Activated T-helper 17 cell treated with anti-CD3 and anti-CD28 coated beads, Interleukin-2, amount 50 U/mL, for 72 hours (primary cell): ENCODE data around the gene MRPL48. TPM values are rescaled to one million over a fixed set of nuclear protein-coding genes. Genes with fewer than 3 reads are reported as not detected.
A peak's percentile ranks its signal among the peaks of the same experiment; 100 is the strongest.
"Not testable (repeated sequence)": the region's sequence is repeated elsewhere in the genome, so short reads cannot be mapped to it uniquely, and the experiment has no call there.

ENCODE experiments used
- ATAC-seq: fragments of 150-1000 bp; cut with Tn5 transposase; replicated peaks from 2 replicates; pipeline ENCODE4 v1.10.0; 2021; ENCODE audit warnings: mild to moderate bottlenecking, moderate library complexity
- H3K27ac Mint-ChIP-seq: one replicate; pipeline ENCODE4 v1.8.0; 2022; ENCODE audit warnings: mixed read lengths
- H3K27me3 Mint-ChIP-seq: one replicate; pipeline ENCODE4 v1.8.0; 2022; ENCODE audit warnings: mixed read lengths
- H3K36me3 Mint-ChIP-seq: one replicate; pipeline ENCODE4 v1.8.0; 2022; ENCODE audit warnings: low read depth, mild to moderate bottlenecking, mixed read lengths
- H3K4me1 Mint-ChIP-seq: one replicate; pipeline ENCODE4 v1.8.0; 2022; ENCODE audit warnings: mixed read lengths
- H3K4me3 Mint-ChIP-seq: one replicate; pipeline ENCODE4 v1.8.0; 2022; ENCODE audit warnings: mild to moderate bottlenecking, mixed read lengths
- H3K9me3 Mint-ChIP-seq: one replicate; pipeline ENCODE4 v1.8.0; 2022; ENCODE audit warnings: mixed read lengths
- total RNA-seq, 2 donors: library from RNA; stranded (reverse); gene quantifications; one replicate each; pipeline ENCODE4 v1.2.3, GENCODE V29; 2022

Gene MRPL48
- total RNA-seq, 2 donors from 2014 or later, result 28.1 to 39.6 TPM

DNA sequence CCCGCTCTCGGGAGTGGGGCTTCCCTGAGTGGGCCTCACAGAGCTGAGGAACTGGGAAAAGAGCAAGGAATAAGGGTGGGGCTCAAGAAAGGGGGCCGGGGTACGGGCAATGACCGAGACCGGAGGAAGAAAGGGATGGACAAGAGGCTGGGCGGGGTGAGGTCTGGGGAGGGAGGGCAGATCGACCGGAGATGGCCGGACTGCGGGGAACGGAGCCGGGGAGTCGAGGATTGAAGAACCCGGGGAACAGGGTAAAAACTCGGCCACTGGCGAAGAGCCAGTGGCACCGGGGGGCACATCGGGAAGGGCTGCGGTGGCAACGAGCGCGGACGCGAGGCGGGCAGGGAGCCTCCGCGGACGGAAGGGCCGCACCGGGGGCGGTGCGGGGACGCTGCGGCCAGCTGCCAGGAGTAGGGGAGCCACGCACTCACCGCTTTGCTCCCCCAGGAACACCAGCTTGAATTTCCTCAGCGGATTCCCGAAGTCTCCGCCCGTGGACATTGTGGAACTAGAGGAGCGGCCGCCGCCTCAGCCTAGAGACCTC is 27.5 kb upstream of the MRPL48 start:
- ATAC-seq, result peak; percentile 1
- H3K27me3 Mint-ChIP-seq, result peaks cover under 1% of the 10 kb centered on the region
- peak overlapping the region; percentile 94 for H3K4me3 Mint-ChIP-seq
- peaks cover 22% of the 10 kb centered on the region for H3K4me1 Mint-ChIP-seq
- H3K27ac Mint-ChIP-seq, result peak overlapping the region; percentile 91
- peaks cover 29% of the 10 kb centered on the region for H3K36me3 Mint-ChIP-seq
- H3K9me3 Mint-ChIP-seq, result no peaks in the 10 kb centered on the region

DNA sequence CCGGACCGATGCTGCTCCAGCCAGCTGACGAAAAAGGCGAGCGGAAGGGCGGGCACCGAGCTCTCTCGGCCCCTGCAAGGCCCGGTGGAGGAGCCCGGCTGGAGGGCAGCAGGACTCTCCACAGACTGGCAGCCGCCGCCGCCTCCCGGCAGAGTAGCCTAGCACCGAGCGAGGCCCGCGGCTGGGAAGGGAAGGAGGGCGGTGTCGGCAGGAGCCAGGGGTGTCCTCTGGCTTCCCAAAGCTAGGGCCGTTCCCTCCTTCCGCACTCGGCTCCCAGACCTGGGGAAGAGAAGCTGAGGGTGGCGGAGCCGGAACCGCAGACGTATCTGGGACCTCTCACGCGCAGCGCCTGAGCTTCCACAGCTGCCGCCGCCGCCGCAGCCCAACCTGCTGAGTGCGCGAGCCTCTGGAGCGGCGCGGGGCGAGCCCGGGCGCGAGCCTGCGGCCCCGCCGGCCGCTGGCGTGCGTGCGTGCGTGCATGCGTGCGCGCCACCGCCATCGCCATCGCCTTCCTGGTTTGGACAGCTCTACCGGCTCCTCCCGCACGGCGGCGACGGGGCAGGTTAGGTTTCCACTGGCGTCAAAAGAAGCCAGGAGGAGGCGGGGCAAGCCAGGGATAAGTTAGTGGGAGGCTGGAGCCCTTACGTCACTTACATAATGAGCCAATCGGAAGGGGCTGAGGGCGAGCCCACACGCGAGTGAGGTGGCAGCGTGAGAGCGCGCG is 26.8 kb upstream of the MRPL48 start, which contains the start of gene RAB6A:
Gene RAB6A, minus strand, starts transcription at position 396 of the 724 bp plus-strand sequence. CDS start 439 bp downstream, outside the sequence.
- Mint-ChIP-seq H3K9me3 (no peaks in the 10 kb centered on the region), H3K27ac (peak within 1 kb of the TSS; percentile 91), H3K4me3 (peak within 1 kb of the TSS; percentile 94), H3K4me1 (peaks cover 18% of the 10 kb centered on the region), H3K36me3 (peaks cover 29% of the 10 kb centered on the region), H3K27me3 (peaks cover 3% of the 10 kb centered on the region)
- ATAC-seq, result peak; percentile 93

DNA sequence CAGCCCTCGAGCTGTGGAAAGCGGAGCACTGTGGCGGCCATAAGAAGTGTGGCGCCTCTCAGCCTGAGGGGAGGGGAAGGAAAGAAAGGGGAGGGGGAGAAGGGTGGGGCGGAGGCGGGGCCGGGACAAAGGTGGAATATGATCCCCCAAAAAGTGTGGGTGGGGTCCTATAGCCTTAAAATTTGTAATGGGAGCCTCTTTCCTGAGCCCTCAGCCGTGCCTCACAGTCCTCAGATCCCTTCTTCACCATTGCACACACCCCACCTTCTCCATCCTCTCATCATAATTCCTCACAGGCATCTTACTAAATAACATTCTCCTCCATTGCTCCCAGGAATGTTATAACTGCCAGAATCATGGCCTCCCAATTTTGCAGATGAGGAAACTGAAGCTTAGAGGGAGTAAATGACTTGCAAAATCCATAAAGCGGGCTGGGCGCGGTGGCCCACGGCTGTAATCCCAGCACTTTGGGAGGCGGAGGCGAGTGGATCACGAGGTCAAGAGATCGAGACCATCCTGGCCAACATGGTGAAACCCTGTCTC is 26.2 kb upstream of the MRPL48 start:
- peaks cover 29% of the 10 kb centered on the region for H3K36me3 Mint-ChIP-seq
- peak overlapping the region; percentile 94 for H3K4me3 Mint-ChIP-seq
- H3K9me3 Mint-ChIP-seq, result no peaks in the 10 kb centered on the region
- peak overlapping the region; percentile 90 for H3K27ac Mint-ChIP-seq
- peak; percentile 15 for ATAC-seq
- peaks cover 18% of the 10 kb centered on the region for H3K4me1 Mint-ChIP-seq
- peaks cover 8% of the 10 kb centered on the region for H3K27me3 Mint-ChIP-seq

DNA sequence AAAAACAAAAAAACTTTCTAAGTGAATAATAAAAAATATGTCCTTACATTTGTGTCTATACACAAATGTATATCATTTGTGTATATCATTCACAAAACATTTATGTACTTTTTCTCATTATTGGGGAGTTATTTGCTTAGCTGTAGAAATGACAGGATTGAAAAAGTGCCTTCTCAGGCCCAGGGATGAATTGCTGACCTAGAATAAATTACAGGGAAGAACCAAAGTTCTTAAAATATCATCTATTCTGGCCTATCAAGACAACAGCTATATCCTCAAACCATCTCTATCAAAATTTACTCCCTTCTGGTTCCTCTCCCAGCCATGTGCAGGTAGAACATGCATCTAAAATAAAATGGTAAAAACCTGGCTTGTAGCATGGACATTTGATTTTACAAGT is 24.9 kb upstream of the MRPL48 start:
- Mint-ChIP-seq H3K9me3 (no peaks in the 10 kb centered on the region), H3K27me3 (peaks cover 12% of the 10 kb centered on the region), H3K4me3 (no peak overlapping the region), H3K36me3 (peaks cover 23% of the 10 kb centered on the region), H3K27ac (no peak overlapping the region), H3K4me1 (peaks cover 18% of the 10 kb centered on the region)
- no peak for ATAC-seq

DNA sequence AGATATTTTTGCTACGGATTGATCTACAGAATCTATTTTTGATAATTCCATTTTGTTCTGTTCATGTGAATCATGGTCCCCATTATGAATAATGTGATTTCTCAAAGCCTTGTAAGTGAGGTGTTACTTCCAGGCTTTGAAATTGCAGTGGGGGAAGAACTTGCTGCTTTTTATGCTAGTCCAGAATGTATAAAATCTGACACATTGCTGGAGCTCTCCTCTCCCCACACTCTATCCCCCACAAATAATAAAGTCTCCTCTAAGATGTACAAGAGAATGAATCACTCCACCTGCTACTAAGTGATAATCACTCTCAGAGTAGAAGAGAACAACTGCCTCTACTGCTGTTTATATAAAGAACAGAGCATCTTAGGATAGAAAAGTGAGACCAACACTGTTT is 20.9 kb upstream of the MRPL48 start:
- ATAC-seq, result no peak

DNA sequence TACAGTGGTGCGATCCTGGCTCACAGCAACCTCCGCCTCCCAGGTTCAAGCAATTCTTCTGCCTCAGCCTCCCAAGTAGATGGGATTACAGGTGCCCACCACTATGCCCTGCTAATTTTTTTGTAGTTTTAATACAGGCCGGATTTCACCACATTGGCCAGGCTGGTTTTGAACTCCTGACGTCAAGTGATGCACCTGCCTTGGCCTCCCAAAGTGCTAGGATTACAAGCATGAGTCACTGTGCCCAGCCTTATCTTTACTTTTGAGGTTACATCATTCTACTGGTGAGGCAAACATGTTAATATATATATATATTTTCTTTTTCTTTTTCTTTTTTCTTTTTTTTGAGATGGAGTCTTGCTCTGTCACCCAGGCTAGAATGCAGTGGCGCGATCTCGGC is 16.9 kb upstream of the MRPL48 start:
- H3K27me3 Mint-ChIP-seq, result peaks cover 13% of the 10 kb centered on the region
- ATAC-seq, H3K9me3 Mint-ChIP-seq, H3K4me1 Mint-ChIP-seq, H3K4me3 Mint-ChIP-seq, H3K36me3 Mint-ChIP-seq, H3K27ac Mint-ChIP-seq: not testable (repeated sequence)

More for the DNA sequence above, 20.9 kb upstream of the MRPL48 start:
- no peaks in the 10 kb centered on the region for H3K36me3 Mint-ChIP-seq
- no peaks in the 10 kb centered on the region for H3K4me1 Mint-ChIP-seq
- no peaks in the 10 kb centered on the region for H3K9me3 Mint-ChIP-seq
- H3K4me3 Mint-ChIP-seq, result no peak overlapping the region
- peaks cover 16% of the 10 kb centered on the region for H3K27me3 Mint-ChIP-seq
- no peak overlapping the region for H3K27ac Mint-ChIP-seq

DNA sequence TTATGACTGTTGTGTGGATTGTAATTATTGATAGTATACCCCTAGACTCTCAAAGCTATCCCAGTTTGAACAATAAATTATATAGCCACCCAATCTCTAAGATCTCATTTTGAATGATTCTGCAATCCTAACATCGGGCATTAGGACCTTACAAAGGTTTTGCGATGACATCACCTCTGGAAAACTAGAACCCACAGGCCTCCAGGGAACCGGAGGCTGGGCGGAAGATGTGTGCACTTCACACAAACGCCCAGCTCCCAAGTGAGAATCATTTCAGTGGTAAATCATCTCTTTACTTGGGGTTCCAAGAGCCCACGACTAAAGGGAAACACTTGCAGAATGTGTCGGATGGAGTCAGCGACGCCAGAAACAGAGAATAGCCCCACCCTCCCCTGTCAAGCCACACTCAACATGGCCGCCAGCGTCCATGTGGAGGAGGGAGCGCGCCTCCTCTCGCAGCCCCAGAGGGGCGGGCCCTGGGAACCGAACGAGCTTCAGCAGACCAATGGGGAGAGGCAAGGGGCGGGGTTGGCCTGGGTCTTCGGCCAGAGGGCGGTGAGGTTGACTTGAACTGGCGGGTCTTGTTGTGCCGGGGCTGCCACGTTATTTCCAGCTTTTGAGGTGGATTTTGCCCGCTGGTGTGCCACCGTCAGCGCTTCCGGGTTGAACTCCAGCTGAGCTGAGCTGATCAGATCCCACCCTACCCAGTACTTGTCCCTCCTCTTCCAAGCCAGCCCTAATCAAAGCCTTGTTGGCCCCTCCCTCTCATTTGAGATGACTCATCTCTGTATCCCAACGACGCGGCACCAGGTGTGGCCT is 8.4 kb upstream of the MRPL48 start:
- Mint-ChIP-seq H3K27ac (peak overlapping the region; percentile 97), H3K9me3 (no peaks in the 10 kb centered on the region), H3K4me3 (peak overlapping the region; percentile 97), H3K36me3 (no peaks in the 10 kb centered on the region), H3K27me3 (no peaks in the 10 kb centered on the region), H3K4me1 (no peaks in the 10 kb centered on the region)
- peak; percentile 98 for ATAC-seq

DNA sequence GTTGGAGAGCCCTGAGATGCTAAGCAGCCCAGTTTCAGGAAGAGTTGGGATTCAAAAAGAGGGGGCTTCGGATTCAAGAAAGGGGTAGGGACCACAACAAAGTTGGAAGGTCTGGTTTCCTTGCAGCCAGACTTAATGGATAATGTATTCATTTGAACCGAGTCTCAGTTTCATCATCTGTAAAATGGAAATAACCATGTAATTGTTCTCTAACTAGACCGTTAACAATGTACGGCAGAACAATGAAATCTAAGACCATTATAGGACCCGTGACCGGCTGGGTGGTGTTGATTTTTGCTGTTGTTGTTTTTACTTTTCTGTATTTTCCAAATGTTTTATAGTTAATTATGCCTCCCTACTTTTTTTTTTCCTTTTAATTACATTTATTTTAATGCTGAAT is 6.4 kb upstream of the MRPL48 start:
- no peak overlapping the region for H3K27ac Mint-ChIP-seq
- no peak for ATAC-seq
- no peak overlapping the region for H3K4me3 Mint-ChIP-seq

DNA sequence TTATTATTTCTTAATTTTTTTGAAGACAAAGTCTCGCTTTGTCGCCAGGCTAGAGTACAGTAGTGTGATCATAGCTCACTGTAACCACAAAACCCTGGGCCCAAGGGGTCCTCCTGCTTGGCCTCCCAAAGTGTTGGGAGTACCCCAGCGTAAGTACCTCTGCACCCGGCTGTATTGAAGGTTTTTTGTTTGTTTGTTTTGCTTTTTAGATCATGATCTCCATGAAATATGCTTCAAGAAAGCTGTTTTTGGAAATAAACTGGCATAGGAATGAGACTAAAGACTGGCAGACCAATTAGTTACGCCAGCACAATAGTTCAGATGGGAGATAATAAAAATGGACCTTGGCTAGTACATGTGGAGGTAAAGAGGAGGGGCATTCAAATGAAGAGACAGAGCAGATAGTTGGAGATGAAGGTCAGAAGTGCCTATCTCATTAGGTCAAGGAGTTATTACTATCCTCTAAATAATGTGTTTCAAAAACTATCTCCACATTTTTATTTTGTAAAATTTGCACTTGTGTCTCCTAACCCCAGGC is 4.1 kb upstream of the MRPL48 start:
- no peak for ATAC-seq
- Mint-ChIP-seq H3K27me3 (no peaks in the 10 kb centered on the region), H3K27ac (no peak overlapping the region), H3K36me3 (peaks cover 8% of the 10 kb centered on the region), H3K9me3 (no peaks in the 10 kb centered on the region), H3K4me1 (no peaks in the 10 kb centered on the region), H3K4me3 (no peak overlapping the region)

More for the DNA sequence above, 6.4 kb upstream of the MRPL48 start:
- Mint-ChIP-seq H3K27me3 (no peaks in the 10 kb centered on the region), H3K9me3 (no peaks in the 10 kb centered on the region), H3K36me3 (no peaks in the 10 kb centered on the region), H3K4me1 (no peaks in the 10 kb centered on the region)

DNA sequence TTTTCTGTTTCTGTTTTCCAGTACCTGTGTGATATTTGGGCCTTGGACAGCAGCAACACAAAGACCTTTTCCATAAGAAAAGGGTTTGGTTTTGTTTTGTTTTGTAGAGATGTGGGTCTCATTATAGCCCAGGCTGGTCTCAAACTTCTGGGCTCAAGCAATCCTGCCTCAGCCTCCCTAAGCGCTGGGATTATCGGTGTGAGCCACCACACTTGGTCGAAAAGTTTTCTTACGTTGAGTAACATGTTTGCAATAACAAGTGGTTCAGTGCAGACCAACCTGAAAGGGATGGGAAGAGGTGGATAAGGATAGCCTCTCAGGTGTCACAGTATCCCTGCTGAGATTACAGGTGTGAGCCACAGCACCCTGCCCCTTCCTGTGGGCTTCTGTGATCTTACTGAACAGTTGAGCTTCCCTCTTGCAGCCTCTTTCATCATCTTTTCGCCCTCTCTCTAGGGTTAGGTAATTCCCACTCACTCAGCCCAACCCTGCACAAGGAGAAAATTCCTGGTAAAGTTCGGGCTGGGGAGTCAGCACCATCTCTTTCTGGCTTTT is 3.5 kb upstream of the MRPL48 start:
- peaks cover 8% of the 10 kb centered on the region for H3K36me3 Mint-ChIP-seq
- H3K27ac Mint-ChIP-seq, result no peak overlapping the region
- peaks cover under 1% of the 10 kb centered on the region for H3K4me1 Mint-ChIP-seq
- no peaks in the 10 kb centered on the region for H3K9me3 Mint-ChIP-seq
- H3K27me3 Mint-ChIP-seq, result no peaks in the 10 kb centered on the region
- no peak for ATAC-seq
- H3K4me3 Mint-ChIP-seq, result no peak overlapping the region

DNA sequence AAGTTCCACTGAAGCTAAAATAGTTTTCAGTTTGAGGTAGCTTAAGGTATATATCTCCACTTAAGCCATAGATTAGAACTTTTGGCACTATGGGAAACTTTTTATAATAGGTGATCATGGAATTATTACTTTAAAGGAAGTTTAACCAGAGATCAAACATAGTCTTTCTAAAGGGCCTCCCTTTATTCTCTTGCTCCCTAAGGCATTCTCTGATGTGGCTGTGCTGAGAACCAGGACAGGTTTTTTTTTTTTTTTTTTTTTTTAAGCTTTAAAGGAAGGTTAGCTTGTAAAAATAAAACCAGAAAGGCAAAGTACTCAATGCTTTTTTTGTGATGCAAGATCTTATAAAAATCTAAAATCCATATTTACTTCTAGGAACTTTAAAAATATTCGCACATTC is 2.9 kb upstream of the MRPL48 start:
- peaks cover 4% of the 10 kb centered on the region for H3K4me1 Mint-ChIP-seq
- no peak overlapping the region for H3K27ac Mint-ChIP-seq
- peaks cover 8% of the 10 kb centered on the region for H3K36me3 Mint-ChIP-seq
- no peaks in the 10 kb centered on the region for H3K9me3 Mint-ChIP-seq
- no peaks in the 10 kb centered on the region for H3K27me3 Mint-ChIP-seq
- H3K4me3 Mint-ChIP-seq, result no peak overlapping the region
- no peak for ATAC-seq

DNA sequence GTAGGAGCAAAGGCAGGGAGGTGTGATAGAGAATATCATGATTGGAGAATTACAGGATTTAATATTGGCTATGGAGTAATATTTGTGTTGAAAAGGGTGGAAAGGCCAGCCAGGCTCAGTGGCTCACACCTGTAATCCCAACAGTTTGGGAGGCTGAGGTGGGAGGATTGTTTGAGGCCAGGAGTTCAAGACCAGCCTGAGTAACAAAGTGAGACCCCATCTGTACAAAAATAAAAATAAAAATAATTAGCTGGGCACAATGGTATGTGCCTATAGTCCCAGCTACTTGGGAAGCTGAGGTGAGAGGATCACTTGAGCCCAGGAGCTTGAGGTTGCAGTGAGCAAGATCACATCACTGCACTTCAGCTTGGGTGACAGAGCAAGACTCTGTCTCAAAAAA is 2.2 kb upstream of the MRPL48 start:
- H3K4me3 Mint-ChIP-seq, result not testable (repeated sequence)

DNA sequence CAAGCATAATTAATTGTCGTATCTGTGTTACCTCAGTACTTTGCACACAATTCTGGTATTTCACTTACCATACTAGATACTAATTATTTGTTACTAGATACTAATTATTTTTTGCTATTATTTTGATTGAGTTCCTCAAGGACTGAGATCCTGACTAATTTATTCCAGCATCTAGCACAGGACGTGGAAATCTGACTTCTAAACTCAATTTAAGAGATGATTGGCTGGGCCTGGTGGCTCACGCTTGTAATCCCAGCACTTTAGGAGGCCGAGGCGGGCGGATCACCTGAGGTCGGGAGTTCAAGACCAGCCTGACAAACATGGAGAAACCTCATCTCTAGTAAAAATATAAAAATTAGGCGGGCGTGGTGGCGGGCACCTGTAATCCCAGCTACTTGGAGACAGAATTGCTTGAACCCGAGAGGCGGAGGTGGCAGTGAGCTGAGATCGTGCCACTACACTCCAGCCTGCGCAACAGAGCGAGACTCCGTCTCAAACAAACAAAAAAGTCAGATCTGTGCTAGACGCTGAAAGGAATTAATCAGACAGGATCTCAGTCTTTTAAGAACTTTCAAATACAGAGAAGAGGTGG is 527 bp upstream of the MRPL48 start:
- Mint-ChIP-seq H3K27me3 (no peaks in the 10 kb centered on the region), H3K27ac (peak overlapping the region; percentile 99), H3K36me3 (peaks cover 8% of the 10 kb centered on the region), H3K4me3 (peak overlapping the region; percentile 100), H3K4me1 (peaks cover 4% of the 10 kb centered on the region), H3K9me3 (no peaks in the 10 kb centered on the region)
- no peak for ATAC-seq

More for the DNA sequence above, 2.2 kb upstream of the MRPL48 start:
- not testable (repeated sequence) for H3K9me3 Mint-ChIP-seq, H3K4me1 Mint-ChIP-seq, H3K27me3 Mint-ChIP-seq, H3K36me3 Mint-ChIP-seq, H3K27ac Mint-ChIP-seq, ATAC-seq

DNA sequence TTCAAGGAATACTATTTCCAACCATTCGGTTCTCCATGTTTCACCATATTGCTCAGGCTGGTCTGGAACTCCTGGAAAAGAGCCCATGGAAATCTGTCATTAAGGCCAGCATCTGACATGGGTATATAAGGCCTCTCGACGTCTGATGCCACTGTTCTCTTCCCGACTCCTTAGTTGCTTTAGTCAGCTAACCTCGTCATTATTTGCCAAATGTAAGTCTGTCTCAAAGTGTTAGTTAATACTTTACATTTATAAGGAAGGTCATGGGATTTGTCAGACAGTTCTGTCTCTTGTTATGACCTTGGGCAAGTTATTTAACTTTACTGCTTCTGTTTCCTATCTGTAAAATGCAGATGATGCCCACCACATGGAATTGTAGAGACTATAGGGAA is 1.6 kb downstream of the MRPL48 start:
- ATAC-seq, result no peak
- peaks cover 9% of the 10 kb centered on the region for H3K4me1 Mint-ChIP-seq
- peak overlapping the region; percentile 99 for H3K27ac Mint-ChIP-seq
- no peaks in the 10 kb centered on the region for H3K9me3 Mint-ChIP-seq
- no peaks in the 10 kb centered on the region for H3K27me3 Mint-ChIP-seq
- peak overlapping the region; percentile 100 for H3K4me3 Mint-ChIP-seq
- H3K36me3 Mint-ChIP-seq, result peaks cover 14% of the 10 kb centered on the region
